A673 (cell line): Measurements from ENCODE around the gene SIGLEC8. TPM values are rescaled to one million over a fixed set of nuclear protein-coding genes. Genes with fewer than 3 reads are reported as not detected.
"Not testable (repeated sequence)": the region's sequence is repeated elsewhere in the genome, so short reads cannot be mapped to it uniquely, and the experiment has no call there.

Source experiments
- BruUV-seq: library from RNA; stranded (reverse); fragments of 400-500 nt; replicated peaks from 2 replicates; lab custom pipeline; 2021; lab: Mats Ljungman, UMichigan
- CTCF ChIA-PET: fragments of 300-600 bp; sonication (Branson Sonifier 250); formaldehyde crosslinking; loops from one replicate; lab custom pipeline; 2022; ENCODE audit warnings: antibody characterized with exemption; lab: Charles Lee
- POLR2A ChIA-PET: fragments of 300-600 bp; sonication (Branson Sonifier 250); formaldehyde crosslinking; loops from one replicate; lab custom pipeline; 2022; ENCODE audit warnings: antibody characterized with exemption; ENCODE audit not compliant: low non-redundant PET; lab: Charles Lee
- DNase-seq: peaks from one replicate; pipeline ENCODE4 v3.0.0-alpha.2; 2015; ENCODE audit warnings: low spot score
- H3K27ac ChIP-seq: fragments of 200-600 bp; sonication (generic); 2 replicates; pipeline ENCODE4 v1.5.1; 2016; ENCODE audit warnings: mixed run types, low read depth, mild to moderate bottlenecking, mixed read lengths, antibody characterized with exemption, low read length; ENCODE audit not compliant: poor library complexity, severe bottlenecking
- H3K27me3 ChIP-seq: fragments of 200-600 bp; sonication (generic); replicated peaks from 2 replicates; pipeline ENCODE4 v1.6.1; 2017; ENCODE audit warnings: mixed run types, low read depth, mild to moderate bottlenecking, mixed read lengths, antibody characterized with exemption, low read length; ENCODE audit not compliant: insufficient read depth, poor library complexity
- H3K36me3 ChIP-seq: fragments of 200-600 bp; sonication (generic); 2 replicates; pipeline ENCODE4 v1.6.1; 2016; ENCODE audit warnings: mixed run types, mild to moderate bottlenecking, mixed read lengths, antibody characterized with exemption, low read length; ENCODE audit not compliant: insufficient read depth, poor library complexity, severe bottlenecking
- H3K4me1 ChIP-seq: fragments of 200-600 bp; sonication (generic); 2 replicates; pipeline ENCODE4 v1.6.1; 2017; ENCODE audit warnings: mixed run types, mild to moderate bottlenecking, mixed read lengths, antibody characterized with exemption, low read length; ENCODE audit not compliant: insufficient read depth, poor library complexity, severe bottlenecking
- H3K4me3 ChIP-seq: fragments of 200-600 bp; sonication (generic); 2 replicates; pipeline ENCODE4 v1.5.1; 2016; ENCODE audit warnings: low read depth, mixed run types, mild to moderate bottlenecking, mixed read lengths, low read length; ENCODE audit not compliant: poor library complexity, severe bottlenecking
- H3K9me3 ChIP-seq: fragments of 200-600 bp; sonication (generic); 2 replicates; pipeline ENCODE4 v1.6.1; 2016; ENCODE audit warnings: mixed run types, low read depth, mild to moderate bottlenecking, mixed read lengths, antibody characterized with exemption, low read length; ENCODE audit not compliant: poor library complexity, severe bottlenecking
- CTCF ChIP-seq: fragments of 300-800, 200-600 bp; sonication (generic); conservative IDR thresholded peaks from 2 replicates; pipeline ENCODE4 v1.5.1; 2017; ENCODE audit warnings: low read depth, mild to moderate bottlenecking, antibody characterized with exemption, low read length, moderate library complexity, mixed read lengths
- EZH2 ChIP-seq: fragments of 200-600 bp; sonication (generic); IDR thresholded peaks from 2 replicates; pipeline ENCODE4 v1.6.1; 2017; ENCODE audit warnings: borderline replicate concordance, low read depth, mild to moderate bottlenecking, mixed read lengths, antibody characterized with exemption, low read length; ENCODE audit not compliant: poor library complexity, severe bottlenecking
- intact Hi-C: fragments of 100-400 bp; cut with micrococcal nuclease; formaldehyde crosslinking; loops from one replicate; pipeline ENCODE4 v1.10.0; 2022; ENCODE audit not compliant: unreplicated experiment
- total RNA-seq: library from RNA; stranded (reverse); gene quantifications from 2 replicates; pipeline ENCODE4 v1.2.3, GENCODE V29; 2021

Gene SIGLEC8
- total RNA-seq, 1 experiment from 2014 or later, result not detected

GRCh38 chr19:51422053-51422448 is 36.2 kb downstream of the SIGLEC8 start:
- H3K36me3 ChIP-seq, result no peaks in the 10 kb centered on the region
- H3K27ac ChIP-seq, result no peak overlapping the region
- CTCF ChIA-PET, result interaction anchor here (0.7 to 1.8 kb wide), 3 partner anchors 14 to 238 kb away, joined by 3 to 13 read pairs (median 3); no protein-coding TSS in a partner anchor
- H3K9me3 ChIP-seq, result no peaks in the 10 kb centered on the region
- TF ChIP-seq CTCF, result peak; percentile 97
- TF ChIP-seq EZH2, result no peak
- intact Hi-C loops, result no loop called here
- peaks cover 17% of the 10 kb centered on the region for H3K27me3 ChIP-seq
- BruUV-seq, result no TSS peak
- H3K4me1 ChIP-seq, result no peaks in the 10 kb centered on the region
- no peak overlapping the region for H3K4me3 ChIP-seq
- peak; percentile 85 for DNase-seq
- POLR2A ChIA-PET, result interaction anchor here (0.7 kb wide), 1 partner anchor 511 kb away, joined by 26 read pairs; the partner anchor contains the start of gene KLK4

GRCh38 chr19:51421229-51422052 is 36.8 kb downstream of the SIGLEC8 start:
- ChIA-PET POLR2A (no interaction called here), CTCF (interaction anchor here (1.4 to 1.8 kb wide), 2 partner anchors 14 to 235 kb away, joined by 3 to 13 read pairs; no protein-coding TSS in a partner anchor)
- TF ChIP-seq CTCF, result no peak
- TF ChIP-seq EZH2, result no peak
- no peak overlapping the region for H3K4me3 ChIP-seq
- BruUV-seq, result no TSS peak
- intact Hi-C loops, result no loop called here
- H3K36me3 ChIP-seq, result no peaks in the 10 kb centered on the region
- H3K9me3 ChIP-seq, result no peaks in the 10 kb centered on the region
- peaks cover 20% of the 10 kb centered on the region for H3K27me3 ChIP-seq
- no peak overlapping the region for H3K27ac ChIP-seq
- DNase-seq, result no peak
- no peaks in the 10 kb centered on the region for H3K4me1 ChIP-seq

- BruUV-seq, H3K4me1 ChIP-seq, H3K4me3 ChIP-seq, H3K9me3 ChIP-seq, intact Hi-C loops, DNase-seq, H3K36me3 ChIP-seq, POLR2A ChIA-PET, H3K27ac ChIP-seq: not testable (repeated sequence)
- peaks cover 13% of the 10 kb centered on the region for H3K27me3 ChIP-seq
- CTCF ChIA-PET, result interaction anchor here (1.4 to 1.8 kb wide), 2 partner anchors 13 to 236 kb away, joined by 3 to 13 read pairs; no protein-coding TSS in a partner anchor
Measured at GRCh38 chr19:51420511-51420910, 37.7 kb downstream of the SIGLEC8 start.
